ENCODE results near the gene KBTBD12.

GRCh38 chr3:128014548-128014947 lies 99.5 kb downstream of the KBTBD12 start:
- TF ChIP-seq EGR1 (IDR thresholded peaks at IDR 0.05; ENCODE audit: low read depth), result no peak
- no peak for TF ChIP-seq ZNF274 (IDR thresholded peaks at IDR 0.05; ENCODE audit: low read depth, low read length)
- no peak for TF ChIP-seq CTCF (IDR thresholded peaks at IDR 0.05 in 2 of 3, conservative IDR thresholded peaks at IDR 0.05 in 1 of 3; ENCODE audit: borderline replicate concordance in 1 of 3, insufficient read depth in 1 of 3, low read depth in 2 of 3, low read length in 2 of 3)
- no peak for TF ChIP-seq POLR2AphosphoS5 (IDR thresholded peaks at IDR 0.05; ENCODE audit: low read depth, low read length)
- TF ChIP-seq EZH2phosphoT487 (IDR thresholded peaks at IDR 0.05; ENCODE audit: borderline replicate concordance), result no peak
- TF ChIP-seq EZH2 (IDR thresholded peaks at IDR 0.05), result no peak
- no peak for TF ChIP-seq REST (IDR thresholded peaks at IDR 0.05; ENCODE audit: low read depth)
- TF ChIP-seq ZFX (IDR thresholded peaks at IDR 0.05), result no peak
- TF ChIP-seq POLR2A (IDR thresholded peaks at IDR 0.05; ENCODE audit: borderline replicate concordance, extremely low read depth, insufficient read depth, insufficient read length), result no peak
- TF ChIP-seq CEBPB (IDR thresholded peaks at IDR 0.05; ENCODE audit: low read depth), result no peak
- TF ChIP-seq ATF3 (IDR thresholded peaks at IDR 0.05), result no peak
- no peak for TF ChIP-seq JUND (IDR thresholded peaks at IDR 0.05)

All from HCT116 (cell line).